CD4-positive, alpha-beta T cell (primary cell): ENCODE results near the gene SEMA6D. TPM values are rescaled to one million over a fixed set of nuclear protein-coding genes. Genes with fewer than 3 reads are reported as not detected.

ENCODE experiments used
- ATAC-seq: fragments of 200-7000 bp; cut with Tn5 transposase; one replicate; pipeline ENCODE4 v1.10.0; 2022; ENCODE audit warnings: mild to moderate bottlenecking; ENCODE audit not compliant: poor library complexity
- CTCF ChIA-PET: fragments of 350-600 bp; sonication (Branson Sonifier 250); formaldehyde crosslinking; loops from one replicate; lab custom pipeline; 2021; ENCODE audit warnings: antibody characterized with exemption, inconsistent platforms; lab: Charles Lee
- POLR2A ChIA-PET: fragments of 350-600 bp; sonication (Branson Sonifier 250); formaldehyde crosslinking; loops from one replicate; lab custom pipeline; 2021; ENCODE audit warnings: antibody characterized with exemption, inconsistent platforms; lab: Charles Lee
- DNase-seq, 14 experiments: peaks; one replicate each; pipeline ENCODE4 v3.0.0-alpha.2; 2013 to 2020; ENCODE audit warnings: mixed read lengths in 2 of 14
- H3K27ac ChIP-seq, 2 donors: one replicate each; pipeline versions ENCODE4 v1.5.1 to v1.7.0; 2013; ENCODE audit warnings: low read length in 2 of 2, low read depth in 1 of 2, mild to moderate bottlenecking in 1 of 2
- H3K27me3 ChIP-seq, 2 experiments: 1 replicate in 1 of 2; 2 replicates in 1 of 2; pipeline versions ENCODE4 v1.6.1 to v1.7.0; 2013; ENCODE audit warnings: low read length in 2 of 2, control low read depth in 1 of 2, mild to moderate bottlenecking in 1 of 2, moderate library complexity in 1 of 2; ENCODE audit not compliant: insufficient read depth in 2 of 2, control insufficient read depth in 1 of 2
- H3K36me3 ChIP-seq: one replicate; pipeline ENCODE4 v1.6.1; 2013; ENCODE audit warnings: low read length, control low read depth; ENCODE audit not compliant: insufficient read depth
- H3K4me1 ChIP-seq: one replicate; pipeline ENCODE4 v1.6.1; 2013; ENCODE audit warnings: low read length, control low read depth; ENCODE audit not compliant: insufficient read depth
- H3K4me3 ChIP-seq: one replicate; pipeline ENCODE4 v1.5.1; 2013; ENCODE audit warnings: mild to moderate bottlenecking, low read length, moderate library complexity
- H3K9me3 ChIP-seq, 2 experiments: 1 replicate in 1 of 2; 2 replicates in 1 of 2; pipeline versions ENCODE4 v1.6.1 to v1.7.0; 2013; ENCODE audit warnings: low read length in 2 of 2, mild to moderate bottlenecking in 2 of 2, control low read depth in 1 of 2, moderate library complexity in 1 of 2; ENCODE audit not compliant: control insufficient read depth in 1 of 2, insufficient read depth in 1 of 2
- H3K27ac Mint-ChIP-seq: one replicate; pipeline ENCODE4 v1.8.0; 2020; ENCODE audit warnings: mixed read lengths
- H3K27me3 Mint-ChIP-seq: one replicate; pipeline ENCODE4 v1.8.0; 2021; ENCODE audit warnings: mixed read lengths
- H3K36me3 Mint-ChIP-seq: one replicate; pipeline ENCODE4 v1.8.0; 2021; ENCODE audit warnings: low read depth, mixed read lengths
- H3K4me1 Mint-ChIP-seq: one replicate; pipeline ENCODE4 v1.8.0; 2021; ENCODE audit warnings: low read depth, mixed read lengths
- H3K4me3 Mint-ChIP-seq: one replicate; pipeline ENCODE4 v1.8.0; 2020; ENCODE audit warnings: mild to moderate bottlenecking, mixed read lengths
- H3K9me3 Mint-ChIP-seq: one replicate; pipeline ENCODE4 v1.8.0; 2020; ENCODE audit warnings: mixed read lengths
- CTCF ChIP-seq: fragments of 200-600 bp; IDR thresholded peaks from one replicate; pipeline ENCODE4 v1.8.0; 2022; ENCODE audit warnings: antibody characterized with exemption, mild to moderate bottlenecking
- intact Hi-C, 2 experiments: fragments of 100-400 bp; cut with DNase I in 1 of 2; cut with micrococcal nuclease in 1 of 2; formaldehyde crosslinking; loops; one replicate each; pipeline versions ENCODE4 v1.15.1 to v1.9.0; 2023 to 2025; cut with DNase I, micrococcal nuclease
- total RNA-seq, 174 experiments: library from RNA in 2 of 174; stranded (reverse) in 2 of 174; gene quantifications; one replicate each; pipeline ENCODE4 v1.2.3 and lab custom pipeline; 2021 to 2026

The SEMA6D gene
- total RNA-seq, 2 experiments from 2014 or later = not detected

GRCh38 chr15:47742334-47742733, 25.0 kb downstream of the SEMA6D start:
- ATAC-seq (no peak), DNase-seq (no peak)
- Histone ChIP-seq H3K4me1 (no peaks in the 10 kb centered on the region), H3K27me3 (no peaks in the 10 kb centered on the region), H3K27ac (no peak overlapping the region), H3K36me3 (no peaks in the 10 kb centered on the region), H3K9me3 (no peaks in the 10 kb centered on the region), H3K4me3 (no peak overlapping the region)
- CTCF ChIA-PET = no interaction called here
- Mint-ChIP-seq H3K36me3 (no peaks in the 10 kb centered on the region), H3K27me3 (peaks cover 4% of the 10 kb centered on the region), H3K4me3 (no peak overlapping the region), H3K9me3 (no peaks in the 10 kb centered on the region), H3K4me1 (no peaks in the 10 kb centered on the region), H3K27ac (no peak overlapping the region)
- POLR2A ChIA-PET = no interaction called here
- intact Hi-C loops = no loop called here
- TF ChIP-seq CTCF = no peak

- H3K27ac ChIP-seq = no peak overlapping the region
- ChIA-PET POLR2A (no interaction called here), CTCF (no interaction called here)
- Mint-ChIP-seq H3K4me3 (no peak overlapping the region), H3K36me3 (no peaks in the 10 kb centered on the region), H3K4me1 (no peaks in the 10 kb centered on the region), H3K27ac (no peak overlapping the region), H3K9me3 (no peaks in the 10 kb centered on the region), H3K27me3 (peaks cover 4% of the 10 kb centered on the region)
- intact Hi-C loops = no loop called here
- H3K27me3 ChIP-seq = no peaks in the 10 kb centered on the region
- no peaks in the 10 kb centered on the region for H3K4me1 ChIP-seq
- no peak for ATAC-seq
- no peak overlapping the region for H3K4me3 ChIP-seq
- no peak for TF ChIP-seq CTCF
- no peaks in the 10 kb centered on the region for H3K9me3 ChIP-seq
- no peak for DNase-seq
- H3K36me3 ChIP-seq = no peaks in the 10 kb centered on the region
Observed at GRCh38 chr15:47742742-47743141, 25.4 kb downstream of the SEMA6D start.

GRCh38 chr15:47743385-47743784, 26.1 kb downstream of the SEMA6D start:
- no peaks in the 10 kb centered on the region for H3K36me3 Mint-ChIP-seq
- CTCF ChIA-PET = no interaction called here
- Histone ChIP-seq H3K27ac (no peak overlapping the region), H3K27me3 (no peaks in the 10 kb centered on the region), H3K4me1 (no peaks in the 10 kb centered on the region), H3K4me3 (no peak overlapping the region), H3K36me3 (no peaks in the 10 kb centered on the region), H3K9me3 (no peaks in the 10 kb centered on the region)
- no peaks in the 10 kb centered on the region for H3K27me3 Mint-ChIP-seq
- ATAC-seq (no peak), DNase-seq (no peak)
- H3K9me3 Mint-ChIP-seq = no peaks in the 10 kb centered on the region
- H3K4me3 Mint-ChIP-seq = no peak overlapping the region
- POLR2A ChIA-PET = no interaction called here
- intact Hi-C loops = no loop called here
- TF ChIP-seq CTCF = no peak
- H3K27ac Mint-ChIP-seq = no peak overlapping the region
- H3K4me1 Mint-ChIP-seq = no peaks in the 10 kb centered on the region
